ENCODE results near the gene FOXP1.
A peak's percentile ranks its signal among the peaks of the same experiment; 100 is the strongest.

FOXP1 gene

GRCh38 chr3:71564361-71564760 lies 19.2 kb downstream of the FOXP1 start:
- TF ChIP-seq POLR2A (IDR thresholded peaks at IDR 0.05; ENCODE audit: low read depth, low read length), result no peak
- DNase-seq (ENCODE audit: insufficient read length, low spot score) (no peak), FAIRE-seq (no peak)

GRCh38 chr3:71563827-71564226 lies 19.7 kb downstream of the FOXP1 start:
- no peak for TF ChIP-seq POLR2A (IDR thresholded peaks at IDR 0.05; ENCODE audit: low read depth, low read length)
- FAIRE-seq (no peak), DNase-seq (ENCODE audit: insufficient read length, low spot score) (no peak)

DNA sequence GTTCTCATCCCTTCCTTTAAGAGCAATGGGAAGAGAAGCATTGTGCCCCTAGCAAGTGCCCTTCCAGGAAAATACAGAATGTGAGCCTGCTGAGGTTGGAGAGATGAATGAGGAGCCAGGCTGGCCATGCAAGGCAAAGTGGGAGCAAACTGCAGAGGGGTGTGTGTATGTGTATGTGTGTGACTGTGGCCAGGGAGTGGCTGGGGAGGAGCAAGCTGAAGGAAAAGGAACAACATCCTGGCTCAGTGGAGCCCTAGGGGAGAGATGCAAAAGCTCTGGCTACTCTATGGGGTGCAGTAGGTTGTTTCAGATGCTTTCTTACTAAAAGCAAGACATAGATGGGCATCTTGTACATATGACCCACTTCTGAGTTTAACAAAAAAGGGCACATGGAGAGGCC lies 20.6 kb downstream of the FOXP1 start:
- FAIRE-seq (no peak), DNase-seq (ENCODE audit: insufficient read length, low spot score) (no peak)
- TF ChIP-seq POLR2A (IDR thresholded peaks at IDR 0.05; ENCODE audit: low read depth, low read length), result no peak

GRCh38 chr3:71560665-71561064 lies 22.9 kb downstream of the FOXP1 start:
- no peak for DNase-seq (ENCODE audit: insufficient read length, low spot score)
- no peak for FAIRE-seq
- TF ChIP-seq POLR2A (IDR thresholded peaks at IDR 0.05; ENCODE audit: low read depth, low read length), result no peak

DNA sequence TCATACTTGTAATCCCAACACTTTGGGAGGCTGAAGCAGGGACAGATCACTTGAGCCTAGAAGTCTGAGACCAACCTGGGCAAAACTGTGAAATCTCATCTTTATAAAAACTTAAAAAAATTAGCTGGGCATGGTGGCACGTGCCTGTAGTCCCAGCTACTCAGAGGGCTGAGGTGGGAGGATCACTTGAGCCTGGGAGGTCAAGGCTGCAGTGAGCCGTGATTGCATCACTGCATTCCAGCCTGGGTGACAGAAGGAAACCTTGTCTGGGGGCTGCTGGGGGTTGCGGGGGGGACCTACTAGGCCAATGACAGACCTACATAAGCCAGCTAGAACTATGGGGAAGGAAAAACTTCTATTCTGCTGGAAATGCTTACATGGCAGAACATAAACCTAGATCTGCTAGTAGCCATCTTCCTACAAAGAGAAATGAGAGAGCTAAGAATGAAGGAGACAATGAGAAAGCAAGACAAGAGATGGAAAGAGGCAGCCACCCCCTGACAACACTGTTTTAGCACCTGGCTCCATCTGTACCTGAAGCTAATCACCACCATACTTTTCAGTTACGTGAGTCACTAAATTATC lies 23.9 kb downstream of the FOXP1 start:
- no peak for DNase-seq (ENCODE audit: insufficient read length, low spot score)
- peak; percentile 6 for FAIRE-seq
- no peak for TF ChIP-seq POLR2A (IDR thresholded peaks at IDR 0.05; ENCODE audit: low read depth, low read length)

DNA sequence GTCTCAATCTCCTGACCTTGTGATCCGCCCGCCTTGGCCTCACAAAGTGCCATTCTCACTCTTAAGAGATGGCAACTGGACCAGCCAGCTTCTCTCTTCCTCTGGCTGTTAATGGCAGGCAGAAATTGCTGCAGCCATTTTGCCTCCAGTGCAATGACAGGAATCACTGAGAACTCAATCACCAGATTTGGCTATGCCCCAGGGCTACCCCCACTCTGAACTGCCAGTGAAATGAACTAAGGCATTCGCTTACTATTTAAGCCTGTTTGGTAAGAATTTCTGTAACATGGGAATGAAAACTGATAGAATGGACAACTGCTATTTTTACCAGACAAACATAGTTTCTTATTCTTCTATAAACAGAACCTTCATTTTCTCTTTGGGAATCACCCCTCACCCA lies 24.5 kb downstream of the FOXP1 start:
- no peak for FAIRE-seq
- no peak for TF ChIP-seq POLR2A (IDR thresholded peaks at IDR 0.05; ENCODE audit: low read depth, low read length)
- no peak for DNase-seq (ENCODE audit: insufficient read length, low spot score)

- DNase-seq (ENCODE audit: insufficient read length, low spot score), result no peak
- TF ChIP-seq POLR2A (IDR thresholded peaks at IDR 0.05; ENCODE audit: low read depth, low read length), result no peak
- peak; percentile 85 for FAIRE-seq
Observed at GRCh38 chr3:71554649-71555048, 28.9 kb downstream of the FOXP1 start.

DNA sequence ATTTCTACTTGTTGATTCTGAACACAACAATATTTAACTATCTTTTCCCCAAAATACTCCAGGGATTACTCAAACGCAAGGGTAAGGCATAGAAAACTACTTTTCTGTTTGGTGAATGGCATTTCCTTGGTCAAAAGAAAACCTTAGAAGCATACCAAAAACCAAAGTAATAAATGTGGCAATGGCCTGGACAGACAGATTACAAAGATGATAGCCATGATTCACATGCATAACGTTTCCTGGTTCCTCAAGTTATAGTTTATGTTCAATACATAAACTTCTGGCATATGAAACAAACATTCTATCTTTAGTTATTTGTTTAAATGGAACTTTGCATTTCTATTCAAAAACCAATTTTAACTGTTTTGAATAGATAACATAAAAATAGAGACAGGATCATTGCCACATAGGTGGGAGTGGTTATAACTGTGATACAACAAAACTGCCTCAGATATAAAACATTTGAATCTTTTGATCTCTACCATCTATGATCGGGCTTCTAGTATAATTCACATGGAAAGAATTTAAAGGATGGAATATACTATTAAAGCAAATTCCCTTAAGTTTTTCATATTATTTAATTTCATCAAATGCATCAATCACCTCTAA lies 32.1 kb downstream of the FOXP1 start:
- no peak for TF ChIP-seq POLR2A (IDR thresholded peaks at IDR 0.05; ENCODE audit: low read depth, low read length)
- DNase-seq (ENCODE audit: insufficient read length, low spot score), result no peak
- FAIRE-seq, result peak; percentile 50

GRCh38 chr3:71549951-71550350 lies 33.6 kb downstream of the FOXP1 start:
- no peak for TF ChIP-seq POLR2A (IDR thresholded peaks at IDR 0.05; ENCODE audit: low read depth, low read length)
- DNase-seq (ENCODE audit: insufficient read length, low spot score), result no peak
- no peak for FAIRE-seq

- FAIRE-seq, result peak; percentile 6
- no peak for DNase-seq (ENCODE audit: insufficient read length, low spot score)
- no peak for TF ChIP-seq POLR2A (IDR thresholded peaks at IDR 0.05; ENCODE audit: low read depth, low read length)
Observed at GRCh38 chr3:71548705-71549384, 34.7 kb downstream of the FOXP1 start.

DNA sequence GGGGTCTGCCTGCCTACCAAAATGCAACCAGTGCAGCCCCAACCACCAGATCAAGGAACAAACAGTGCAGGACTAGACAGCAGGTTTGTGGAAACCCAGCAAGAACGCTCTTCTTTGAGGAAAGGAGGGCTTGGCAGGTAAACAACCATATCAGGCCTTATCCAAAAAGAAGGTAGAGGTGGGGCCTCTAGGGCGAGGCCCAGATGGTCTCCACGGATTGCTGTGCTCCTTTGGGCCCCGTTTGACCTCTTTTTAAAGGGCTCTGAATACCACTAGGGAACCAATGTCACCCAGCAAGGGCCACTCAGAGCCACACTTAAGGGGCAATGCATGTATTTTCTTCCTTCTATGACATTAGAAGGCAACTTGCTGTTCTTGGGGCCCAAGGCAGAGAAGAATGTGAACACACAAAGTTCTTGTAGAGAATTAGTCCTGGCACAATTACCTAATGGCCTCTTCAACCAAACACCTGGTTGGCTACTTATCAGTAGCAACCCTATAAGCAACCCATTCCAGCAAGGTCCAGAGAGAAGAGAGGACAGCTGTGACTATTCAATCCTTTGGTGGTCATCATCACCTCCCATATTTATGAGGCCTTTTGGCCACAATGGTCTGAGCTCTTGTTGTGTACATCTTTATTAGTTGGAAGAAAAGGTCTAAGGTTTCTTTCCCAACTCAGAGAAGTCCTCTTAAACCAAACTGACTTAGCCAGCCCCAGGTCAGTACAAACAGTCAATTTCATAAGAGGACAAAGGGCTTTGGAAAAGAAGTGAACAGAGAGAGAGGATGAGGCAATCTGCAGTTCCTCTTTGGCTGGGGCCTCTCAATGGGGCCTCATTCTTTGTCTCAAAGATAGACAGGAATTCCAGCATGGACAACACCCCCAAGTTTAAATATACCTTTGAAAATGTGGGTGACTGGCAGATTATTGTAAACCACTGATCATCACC lies 36.0 kb downstream of the FOXP1 start:
- FAIRE-seq, result no peak
- TF ChIP-seq POLR2A (IDR thresholded peaks at IDR 0.05; ENCODE audit: low read depth, low read length), result no peak
- no peak for DNase-seq (ENCODE audit: insufficient read length, low spot score)

- FAIRE-seq (no peak), DNase-seq (ENCODE audit: insufficient read length, low spot score) (no peak)
- no peak for TF ChIP-seq POLR2A (IDR thresholded peaks at IDR 0.05; ENCODE audit: low read depth, low read length)
Observed at GRCh38 chr3:71546821-71547220, 36.7 kb downstream of the FOXP1 start.

DNA sequence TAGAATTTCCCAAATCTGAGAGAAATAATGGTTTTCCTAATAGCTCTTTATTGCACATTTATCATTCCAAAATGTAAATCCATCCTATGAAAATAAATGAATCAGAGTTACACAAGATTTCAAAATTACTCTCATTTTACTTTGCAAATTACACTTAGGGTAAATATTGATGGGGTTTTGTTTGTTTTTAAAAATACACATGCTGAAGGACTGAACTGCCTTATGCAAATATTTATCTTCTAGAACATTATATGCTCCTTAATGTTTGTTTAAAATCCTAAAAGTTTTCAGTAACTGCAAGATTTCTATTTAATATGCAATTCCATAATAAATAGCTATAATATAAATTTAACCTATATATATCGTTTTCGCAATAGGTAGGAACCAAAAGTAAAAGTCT lies 38.2 kb downstream of the FOXP1 start:
- DNase-seq (ENCODE audit: insufficient read length, low spot score), result no peak
- no peak for TF ChIP-seq POLR2A (IDR thresholded peaks at IDR 0.05; ENCODE audit: low read depth, low read length)
- no peak for FAIRE-seq
